ENCODE results near the gene KPNA5. TPM values are rescaled to one million over a fixed set of nuclear protein-coding genes. Genes with fewer than 3 reads are reported as not detected.

Gene KPNA5
- total and polyA plus RNA-seq, 2 of the 13 experiments (the other 11 are each of a cell fraction or from before 2014, with no cell fraction given): 5.3 to 13.0 TPM

GRCh38 chr6:116667623-116668022 lies 13.4 kb upstream of the KPNA5 start:
- H3K4me2 ChIP-seq (ENCODE audit: low read depth, low read length): peak overlapping the region; percentile 93
- no peaks in the 10 kb centered on the region for H4K20me1 ChIP-seq (ENCODE audit: insufficient read depth, low read length)
- POLR2A ChIA-PET: interaction anchor here (1.1 to 1.3 kb wide), 3 partner anchors 11 to 96 kb away, joined by 3 to 7 read pairs (median 5); partner anchors contain the start of genes KPNA5 and RWDD1
- peak overlapping the region; percentile 91 to 100 (median 94) for H3K4me3 ChIP-seq (replicated peaks in 1 of 3; ENCODE audit: insufficient read depth in 1 of 3, low read depth in 2 of 3, low read length in 3 of 3)
- peaks cover 2 to 13% of the 10 kb centered on the region in 2 experiments; a peak in 3 of 5 replicates for H3K27me3 ChIP-seq (ENCODE audit: control insufficient read depth in 1 of 2, insufficient read depth in 2 of 2, low read length in 2 of 2)
- in situ Hi-C loops (cut with HindIII; ENCODE audit: extremely low pct_ligation_motif_present, low pct_unique_long_range_greater_than_20kb) (loop anchor here (25.0 kb wide), 1 partner anchor 380 kb away; the partner anchor contains the start of gene TSPYL1), intact Hi-C loops (cut with micrococcal nuclease; ENCODE audit: unreplicated experiment) (loop anchor here (1.0 to 5.0 kb wide), 2 partner anchors 14 to 35 kb away; partner anchors contain the start of gene KPNA5)
- H3K79me2 ChIP-seq (ENCODE audit: insufficient read depth, low read length): peaks cover 59% of the 10 kb centered on the region
- peak overlapping the region; percentile 83 for H3K9ac ChIP-seq (ENCODE audit: insufficient read depth, low read depth, low read length)
- peaks cover 41% of the 10 kb centered on the region for H3K4me1 ChIP-seq (ENCODE audit: insufficient read depth, low read length)
- no peak overlapping the region for H2AFZ ChIP-seq (ENCODE audit: low read length)
- no peak for FAIRE-seq
- no peak for DNase-seq (ENCODE audit: low spot score)
- BruUV-seq (replicated peaks): no TSS peak
- no peaks in the 10 kb centered on the region for H3K36me3 ChIP-seq (replicated peaks in 1 of 2; ENCODE audit: control insufficient read depth in 1 of 2, insufficient read depth in 2 of 2, low read length in 2 of 2)
- H3K9me3 ChIP-seq (ENCODE audit: low read length): no peaks in the 10 kb centered on the region
- CTCF ChIA-PET (ENCODE audit: low intra/inter-chr PET ratio, low total read pairs): no interaction called here
- no peak for ATAC-seq
- WGBS (ENCODE audit: low lambda C conversion rate): 22% methylated on average over 3 of the region's 3 CpGs
- peak overlapping the region; percentile 66 for H3K27ac ChIP-seq (ENCODE audit: extremely low read length, insufficient read depth, low read length)
- no peak for TF ChIP-seq ZNF430 (CRISPR knock-in tag; IDR thresholded peaks at IDR 0.05)
- TF ChIP-seq ATM (IDR thresholded peaks at IDR 0.05; ENCODE audit: borderline replicate concordance): no peak
- TF ChIP-seq SIX4 (CRISPR knock-in tag; IDR thresholded peaks at IDR 0.05): no peak
- peak; percentile 4; the same call in 1 of the 2 replicates for TF ChIP-seq ZFP37 (CRISPR knock-in tag; IDR thresholded peaks at IDR 0.05; ENCODE audit: borderline replicate concordance)
- no peak for TF ChIP-seq CENPBD1 (CRISPR knock-in tag; IDR thresholded peaks at IDR 0.05; ENCODE audit: borderline replicate concordance, low read depth)
- TF ChIP-seq, protein P1, sequence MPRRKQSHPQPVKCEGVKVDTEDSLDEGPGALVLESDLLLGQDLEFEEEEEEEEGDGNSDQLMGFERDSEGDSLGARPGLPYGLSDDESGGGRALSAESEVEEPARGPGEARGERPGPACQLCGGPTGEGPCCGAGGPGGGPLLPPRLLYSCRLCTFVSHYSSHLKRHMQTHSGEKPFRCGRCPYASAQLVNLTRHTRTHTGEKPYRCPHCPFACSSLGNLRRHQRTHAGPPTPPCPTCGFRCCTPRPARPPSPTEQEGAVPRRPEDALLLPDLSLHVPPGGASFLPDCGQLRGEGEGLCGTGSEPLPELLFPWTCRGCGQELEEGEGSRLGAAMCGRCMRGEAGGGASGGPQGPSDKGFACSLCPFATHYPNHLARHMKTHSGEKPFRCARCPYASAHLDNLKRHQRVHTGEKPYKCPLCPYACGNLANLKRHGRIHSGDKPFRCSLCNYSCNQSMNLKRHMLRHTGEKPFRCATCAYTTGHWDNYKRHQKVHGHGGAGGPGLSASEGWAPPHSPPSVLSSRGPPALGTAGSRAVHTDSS (CRISPR knock-in tag; conservative IDR thresholded peaks at IDR 0.05): no peak
- TF ChIP-seq ZNF703 (CRISPR knock-in tag; IDR thresholded peaks at IDR 0.05; ENCODE audit: borderline replicate concordance): no peak
- 0 out of 2 replicates have a peak, but pooled peaks have one; percentile 11 for TF ChIP-seq ZNF761 (CRISPR knock-in tag; conservative IDR thresholded peaks at IDR 0.05)
- no peak for TF ChIP-seq ZNF207 (IDR thresholded peaks at IDR 0.05; ENCODE audit: borderline replicate concordance)
- TF ChIP-seq, protein P2, sequence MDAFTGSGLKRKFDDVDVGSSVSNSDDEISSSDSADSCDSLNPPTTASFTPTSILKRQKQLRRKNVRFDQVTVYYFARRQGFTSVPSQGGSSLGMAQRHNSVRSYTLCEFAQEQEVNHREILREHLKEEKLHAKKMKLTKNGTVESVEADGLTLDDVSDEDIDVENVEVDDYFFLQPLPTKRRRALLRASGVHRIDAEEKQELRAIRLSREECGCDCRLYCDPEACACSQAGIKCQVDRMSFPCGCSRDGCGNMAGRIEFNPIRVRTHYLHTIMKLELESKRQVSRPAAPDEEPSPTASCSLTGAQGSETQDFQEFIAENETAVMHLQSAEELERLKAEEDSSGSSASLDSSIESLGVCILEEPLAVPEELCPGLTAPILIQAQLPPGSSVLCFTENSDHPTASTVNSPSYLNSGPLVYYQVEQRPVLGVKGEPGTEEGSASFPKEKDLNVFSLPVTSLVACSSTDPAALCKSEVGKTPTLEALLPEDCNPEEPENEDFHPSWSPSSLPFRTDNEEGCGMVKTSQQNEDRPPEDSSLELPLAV (CRISPR knock-in tag; conservative IDR thresholded peaks at IDR 0.05; ENCODE audit: low read depth): no peak
- TF ChIP-seq ZNF7 (CRISPR knock-in tag; IDR thresholded peaks at IDR 0.05): no peak
- TF ChIP-seq BHLHE40 (IDR thresholded peaks at IDR 0.05; ENCODE audit: low read length): no peak
- TF ChIP-seq ZNF564 (CRISPR knock-in tag; IDR thresholded peaks at IDR 0.05): 0 out of 2 replicates have a peak, but pooled peaks have one; percentile 10
- TF ChIP-seq CREB1 (IDR thresholded peaks at IDR 0.05): no peak
- TF ChIP-seq CREB1 (CRISPR knock-in tag; IDR thresholded peaks at IDR 0.05): 0 out of 2 replicates have a peak, but pooled peaks have one; percentile 22
- TF ChIP-seq ZNF260 (CRISPR knock-in tag; IDR thresholded peaks at IDR 0.05; ENCODE audit: borderline replicate concordance, low read depth): no peak
- TF ChIP-seq SRSF1 (optimal IDR thresholded peaks at IDR 0.05; ENCODE audit: low read depth, low read length): no peak
